Nephron (organoid): ENCODE data around the gene TRAPPC8.

Experiments used
- H3K27ac Mint-ChIP-seq, 3 experiments: 2 replicates each; pipeline ENCODE4 v1.8.0; 2020; ENCODE audit warnings: mixed read lengths in 3 of 3, mild to moderate bottlenecking in 2 of 3, moderate library complexity in 1 of 3
- H3K27me3 Mint-ChIP-seq: 2 replicates; pipeline ENCODE4 v1.8.0; 2021; ENCODE audit warnings: low read depth, mild to moderate bottlenecking, moderate library complexity, mixed read lengths
- H3K36me3 Mint-ChIP-seq: 2 replicates; pipeline ENCODE4 v1.8.0; 2020; ENCODE audit warnings: low read depth, mixed read lengths
- H3K4me1 Mint-ChIP-seq: 2 replicates; pipeline ENCODE4 v1.8.0; 2020; ENCODE audit warnings: mixed read lengths
- H3K4me3 Mint-ChIP-seq, 3 experiments: 2 replicates each; pipeline ENCODE4 v1.8.0; 2020; ENCODE audit warnings: mild to moderate bottlenecking in 3 of 3, mixed read lengths in 3 of 3, moderate library complexity in 2 of 3
- H3K9me3 Mint-ChIP-seq: 2 replicates; pipeline ENCODE4 v1.8.0; 2020; ENCODE audit warnings: mixed read lengths
- TF ChIP-seq, protein P1 (sequence below), 3 experiments: fragments of 200-600 bp; sonication (generic); IDR thresholded peaks; one replicate each; pipeline ENCODE4 v1.5.0; 2021; ENCODE audit warnings: antibody characterized with exemption in 3 of 3; ENCODE audit not compliant: unreplicated experiment in 3 of 3

The TRAPPC8 gene

DNA sequence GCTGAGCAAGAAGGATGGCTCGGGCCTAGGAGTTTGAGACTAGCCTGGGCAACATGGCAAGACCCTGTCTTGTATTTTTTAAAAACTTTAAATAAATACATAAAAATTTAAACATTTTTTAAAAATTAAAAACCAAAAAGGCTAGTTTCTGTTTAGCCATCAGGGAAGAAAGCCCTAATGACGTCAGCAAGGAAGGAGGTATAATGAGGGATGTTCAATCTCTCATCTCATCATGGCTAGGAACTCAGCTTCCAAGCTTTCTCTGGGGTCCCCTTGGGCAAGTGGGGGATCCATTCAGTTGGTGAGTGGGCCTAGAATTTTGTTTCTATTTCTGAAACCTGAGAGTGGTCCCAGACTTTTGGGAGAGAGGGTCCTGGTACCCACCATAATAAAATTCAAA is 147.2 kb downstream of the TRAPPC8 start:
- H3K4me3 Mint-ChIP-seq = no peak overlapping the region
- no peaks in the 10 kb centered on the region for H3K27me3 Mint-ChIP-seq
- H3K9me3 Mint-ChIP-seq = no peaks in the 10 kb centered on the region
- H3K27ac Mint-ChIP-seq = no peak overlapping the region
- no peaks in the 10 kb centered on the region for H3K4me1 Mint-ChIP-seq
- no peaks in the 10 kb centered on the region for H3K36me3 Mint-ChIP-seq
- TF ChIP-seq, protein P1, sequence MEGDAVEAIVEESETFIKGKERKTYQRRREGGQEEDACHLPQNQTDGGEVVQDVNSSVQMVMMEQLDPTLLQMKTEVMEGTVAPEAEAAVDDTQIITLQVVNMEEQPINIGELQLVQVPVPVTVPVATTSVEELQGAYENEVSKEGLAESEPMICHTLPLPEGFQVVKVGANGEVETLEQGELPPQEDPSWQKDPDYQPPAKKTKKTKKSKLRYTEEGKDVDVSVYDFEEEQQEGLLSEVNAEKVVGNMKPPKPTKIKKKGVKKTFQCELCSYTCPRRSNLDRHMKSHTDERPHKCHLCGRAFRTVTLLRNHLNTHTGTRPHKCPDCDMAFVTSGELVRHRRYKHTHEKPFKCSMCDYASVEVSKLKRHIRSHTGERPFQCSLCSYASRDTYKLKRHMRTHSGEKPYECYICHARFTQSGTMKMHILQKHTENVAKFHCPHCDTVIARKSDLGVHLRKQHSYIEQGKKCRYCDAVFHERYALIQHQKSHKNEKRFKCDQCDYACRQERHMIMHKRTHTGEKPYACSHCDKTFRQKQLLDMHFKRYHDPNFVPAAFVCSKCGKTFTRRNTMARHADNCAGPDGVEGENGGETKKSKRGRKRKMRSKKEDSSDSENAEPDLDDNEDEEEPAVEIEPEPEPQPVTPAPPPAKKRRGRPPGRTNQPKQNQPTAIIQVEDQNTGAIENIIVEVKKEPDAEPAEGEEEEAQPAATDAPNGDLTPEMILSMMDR (IDR thresholded peaks at IDR 0.05; ENCODE audit: unreplicated experiment in 3 of 3) = no peak

DNA sequence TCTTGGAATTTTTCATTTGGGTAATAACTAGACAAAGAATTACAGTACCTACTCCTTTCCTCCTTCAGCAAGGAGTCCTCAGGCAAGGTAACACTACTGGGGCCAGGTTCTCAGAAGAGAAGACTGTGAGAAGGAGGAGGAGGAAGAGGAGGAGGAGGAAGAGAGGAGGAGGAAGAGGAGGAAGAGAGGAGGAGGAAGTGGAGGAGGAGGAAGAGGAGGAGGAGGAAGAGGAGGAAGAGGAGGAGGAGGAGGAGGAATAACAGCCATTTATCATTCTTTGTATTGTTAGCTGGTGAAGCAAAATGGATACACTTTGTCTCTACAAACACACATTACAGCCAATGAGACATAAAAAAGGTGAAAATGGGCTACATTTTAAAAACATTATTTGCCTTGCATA is 149.4 kb downstream of the TRAPPC8 start:
- no peaks in the 10 kb centered on the region for H3K9me3 Mint-ChIP-seq
- TF ChIP-seq, protein P1 (IDR thresholded peaks at IDR 0.05; ENCODE audit: unreplicated experiment in 3 of 3) = no peak
- no peaks in the 10 kb centered on the region for H3K4me1 Mint-ChIP-seq
- H3K27ac Mint-ChIP-seq = no peak overlapping the region
- H3K4me3 Mint-ChIP-seq = no peak overlapping the region
- no peaks in the 10 kb centered on the region for H3K27me3 Mint-ChIP-seq
- no peaks in the 10 kb centered on the region for H3K36me3 Mint-ChIP-seq

DNA sequence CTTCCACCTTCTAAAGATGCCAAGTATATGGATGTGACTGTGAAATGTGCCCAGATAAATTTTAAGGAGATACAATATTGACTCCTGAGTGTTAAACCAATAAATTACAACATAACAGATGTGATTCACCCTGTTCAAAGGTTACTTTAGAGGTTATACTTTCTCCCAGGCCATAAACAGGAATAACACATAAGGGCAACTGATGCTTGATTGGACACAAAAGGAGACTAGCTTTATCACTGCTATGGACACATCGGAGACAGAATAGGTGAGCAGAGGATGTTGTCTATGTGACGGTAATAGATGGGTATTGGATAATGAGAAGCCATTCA is 150.4 kb downstream of the TRAPPC8 start:
- TF ChIP-seq, protein P1 (IDR thresholded peaks at IDR 0.05; ENCODE audit: unreplicated experiment in 3 of 3) = no peak
- H3K36me3 Mint-ChIP-seq = no peaks in the 10 kb centered on the region
- no peak overlapping the region for H3K4me3 Mint-ChIP-seq
- H3K27ac Mint-ChIP-seq = no peak overlapping the region
- H3K4me1 Mint-ChIP-seq = no peaks in the 10 kb centered on the region
- no peaks in the 10 kb centered on the region for H3K9me3 Mint-ChIP-seq
- no peaks in the 10 kb centered on the region for H3K27me3 Mint-ChIP-seq

DNA sequence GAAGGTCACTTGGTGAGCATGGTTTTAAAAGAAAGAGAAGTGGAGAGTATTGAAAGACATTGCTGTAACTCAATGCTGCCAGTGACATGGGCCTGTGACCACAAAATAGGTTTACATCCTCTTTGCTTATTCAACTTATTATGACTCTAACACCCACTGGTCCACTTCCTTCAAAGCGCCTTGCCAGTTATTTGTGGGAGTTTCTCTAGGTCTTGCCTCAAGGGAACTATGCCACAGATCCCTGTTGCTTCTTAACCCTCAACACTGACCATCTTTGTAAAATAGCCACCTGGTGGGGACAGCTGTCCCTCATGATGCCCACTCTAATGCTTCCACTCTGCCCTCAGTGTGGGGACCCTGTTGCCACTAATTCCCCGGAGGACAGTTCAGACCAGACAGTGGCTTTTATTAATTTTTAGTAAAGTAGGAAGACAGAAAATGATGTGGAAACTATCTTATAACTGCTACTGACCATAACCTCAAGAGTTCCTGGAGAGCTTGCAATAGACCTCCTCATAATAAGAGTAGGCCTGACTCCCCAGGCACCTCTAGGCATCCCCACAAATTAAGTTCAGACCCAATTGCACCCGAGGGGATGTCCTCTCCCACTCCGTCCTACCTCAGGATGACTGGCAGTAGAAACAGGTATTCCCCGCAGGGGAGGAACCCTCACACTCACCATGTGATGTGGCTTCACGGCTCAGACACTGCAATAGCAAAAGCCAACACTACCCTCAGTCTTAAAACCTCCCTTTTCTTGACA is 150.9 kb downstream of the TRAPPC8 start:
- Mint-ChIP-seq H3K4me1 (no peaks in the 10 kb centered on the region), H3K4me3 (no peak overlapping the region), H3K27ac (no peak overlapping the region), H3K9me3 (no peaks in the 10 kb centered on the region), H3K36me3 (no peaks in the 10 kb centered on the region), H3K27me3 (no peaks in the 10 kb centered on the region)
- TF ChIP-seq, protein P1 (IDR thresholded peaks at IDR 0.05; ENCODE audit: unreplicated experiment in 3 of 3) = no peak

DNA sequence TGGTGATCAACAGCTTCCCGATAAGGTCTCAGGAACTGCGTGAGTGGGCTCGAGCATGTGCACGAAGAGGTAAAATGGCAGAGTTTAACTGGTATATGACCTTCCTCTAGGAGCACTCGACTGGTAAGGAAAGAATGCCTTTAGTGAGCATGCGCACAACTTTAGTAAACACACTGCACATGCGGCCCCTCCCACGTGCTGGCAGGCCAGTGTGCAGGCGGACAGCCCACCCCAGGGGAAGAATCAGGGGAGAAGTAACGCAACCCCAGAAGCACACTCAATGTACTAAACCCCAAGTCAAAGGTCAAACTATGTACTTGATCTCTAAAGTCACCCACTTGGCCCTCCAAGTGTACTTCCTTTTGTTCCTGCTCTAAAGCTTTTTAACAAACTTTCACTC is 153.5 kb downstream of the TRAPPC8 start:
- Mint-ChIP-seq H3K4me3 (no peak overlapping the region), H3K9me3 (no peaks in the 10 kb centered on the region), H3K36me3 (no peaks in the 10 kb centered on the region), H3K27ac (no peak overlapping the region), H3K27me3 (no peaks in the 10 kb centered on the region), H3K4me1 (no peaks in the 10 kb centered on the region)
- TF ChIP-seq, protein P1 (IDR thresholded peaks at IDR 0.05; ENCODE audit: unreplicated experiment in 3 of 3) = no peak

DNA sequence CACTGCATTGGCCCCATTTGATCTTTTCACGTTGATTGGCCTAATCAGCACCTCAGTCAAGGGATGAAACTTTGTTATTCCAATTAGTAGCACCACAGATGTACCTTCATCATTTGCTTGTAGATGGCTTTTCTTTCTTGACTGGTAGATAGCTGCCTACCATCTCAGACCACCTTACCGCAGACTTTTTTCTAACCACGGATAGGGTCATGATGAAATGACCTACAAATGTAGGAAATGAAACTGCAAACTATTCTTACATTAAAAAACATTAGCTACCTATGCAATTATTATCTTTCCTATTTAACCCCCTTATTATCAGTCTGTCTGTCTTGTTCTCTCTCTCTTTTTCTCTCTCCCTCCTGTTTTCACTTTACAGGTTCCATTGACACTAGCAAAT is 159.9 kb downstream of the TRAPPC8 start:
- Mint-ChIP-seq H3K4me1 (no peaks in the 10 kb centered on the region), H3K4me3 (no peak overlapping the region), H3K27me3 (no peaks in the 10 kb centered on the region), H3K36me3 (no peaks in the 10 kb centered on the region), H3K9me3 (peaks cover 13% of the 10 kb centered on the region), H3K27ac (no peak overlapping the region)
- TF ChIP-seq, protein P1 (IDR thresholded peaks at IDR 0.05; ENCODE audit: unreplicated experiment in 3 of 3) = no peak
